WTC11 (cell line): ENCODE data around the gene PLEKHN1. TPM values are rescaled to one million over a fixed set of nuclear protein-coding genes. Genes with fewer than 3 reads are reported as not detected.
A peak's percentile ranks its signal among the peaks of the same experiment; 100 is the strongest.

ENCODE experiments used
- ATAC-seq: fragments of 200-7000 bp; cut with Tn5 transposase; 2 replicates; pipeline ENCODE4 v1.10.0; 2021; ENCODE audit warnings: mild to moderate bottlenecking, moderate library complexity
- CTCF ChIA-PET: fragments of 300-600 bp; sonication (Branson Sonifier 250); formaldehyde crosslinking; loops from one replicate; lab custom pipeline; 2021; ENCODE audit warnings: antibody characterized with exemption; lab: Charles Lee
- POLR2A ChIA-PET: fragments of 350-600 bp; sonication (Branson Sonifier 250); formaldehyde crosslinking; loops from one replicate; lab custom pipeline; 2021; ENCODE audit warnings: antibody characterized with exemption; lab: Charles Lee
- DNase-seq: peaks from one replicate; pipeline ENCODE4 v3.0.0; 2021; ENCODE audit warnings: low spot score
- H3K27ac Mint-ChIP-seq: 2 replicates; pipeline ENCODE4 v1.8.0; 2021; ENCODE audit warnings: mixed read lengths
- H3K27me3 Mint-ChIP-seq: 2 replicates; pipeline ENCODE4 v1.8.0; 2021; ENCODE audit warnings: low read depth, mild to moderate bottlenecking, moderate library complexity, mixed read lengths
- H3K36me3 Mint-ChIP-seq: 2 replicates; pipeline ENCODE4 v1.8.0; 2021; ENCODE audit warnings: mixed read lengths
- H3K4me1 Mint-ChIP-seq: 2 replicates; pipeline ENCODE4 v1.8.0; 2022; ENCODE audit warnings: mixed read lengths
- H3K4me3 Mint-ChIP-seq: 2 replicates; pipeline ENCODE4 v1.8.0; 2021; ENCODE audit warnings: mild to moderate bottlenecking, moderate library complexity, mixed read lengths
- H3K9me3 Mint-ChIP-seq: 2 replicates; pipeline ENCODE4 v1.8.0; 2021; ENCODE audit warnings: mixed read lengths
- ATF1 ChIP-seq: sonication (generic); formaldehyde crosslinking; IDR thresholded peaks from 2 replicates; pipeline ENCODE4 v1.8.1; 2023; ENCODE audit warnings: mild to moderate bottlenecking, moderate library complexity, missing genetic modification reagents
- CREB1 ChIP-seq: sonication (generic); formaldehyde crosslinking; IDR thresholded peaks from 2 replicates; pipeline ENCODE4 v1.8.0; 2023; ENCODE audit warnings: mild to moderate bottlenecking, missing genetic modification reagents
- CTCF ChIP-seq: fragments of 200-600 bp; IDR thresholded peaks from 2 replicates; pipeline ENCODE4 v1.8.0; 2022; ENCODE audit warnings: antibody characterized with exemption
- E2F5 ChIP-seq: sonication (generic); formaldehyde crosslinking; IDR thresholded peaks from 2 replicates; pipeline ENCODE4 v1.8.1; 2022; ENCODE audit warnings: mild to moderate bottlenecking, moderate library complexity, missing genetic modification reagents
- ELF4 ChIP-seq: sonication (generic); formaldehyde crosslinking; IDR thresholded peaks from 2 replicates; pipeline ENCODE4 v1.8.1; 2022; ENCODE audit warnings: low read depth, mild to moderate bottlenecking, moderate library complexity, missing genetic modification reagents
- GTF2I ChIP-seq: fragments of 250-450 bp; sonication (Bioruptor Pico); conservative IDR thresholded peaks from 2 replicates; pipeline ENCODE4 v1.4.0; 2021; ENCODE audit warnings: mild to moderate bottlenecking
- IRF1 ChIP-seq: sonication (generic); formaldehyde crosslinking; IDR thresholded peaks from 2 replicates; pipeline ENCODE4 v1.8.0; 2023; ENCODE audit warnings: missing genetic modification reagents
- IRF2 ChIP-seq: sonication (generic); formaldehyde crosslinking; IDR thresholded peaks from 2 replicates; pipeline ENCODE4 v1.8.0; 2022; ENCODE audit warnings: low read depth, missing genetic modification reagents, borderline replicate concordance
- NFE2L1 ChIP-seq: sonication (generic); formaldehyde crosslinking; IDR thresholded peaks from 2 replicates; pipeline ENCODE4 v1.8.1; 2023; ENCODE audit warnings: missing genetic modification reagents
- TEAD1 ChIP-seq: sonication (generic); formaldehyde crosslinking; IDR thresholded peaks from 2 replicates; pipeline ENCODE4 v1.8.0; 2022; ENCODE audit warnings: mild to moderate bottlenecking, missing genetic modification reagents
- TP53 ChIP-seq: sonication (generic); formaldehyde crosslinking; IDR thresholded peaks from 2 replicates; pipeline ENCODE4 v1.8.1; 2023; ENCODE audit warnings: mild to moderate bottlenecking, missing genetic modification reagents
- ZNF423 ChIP-seq: fragments of 250-450 bp; sonication (Bioruptor Pico); IDR thresholded peaks from 2 replicates; pipeline ENCODE4 v2.1.2; 2022; ENCODE audit warnings: mild to moderate bottlenecking, moderate library complexity
- ZNF425 ChIP-seq: fragments of 250-450 bp; sonication (Bioruptor Pico); conservative IDR thresholded peaks from 2 replicates; pipeline ENCODE4 v1.9.0; 2021; ENCODE audit warnings: mild to moderate bottlenecking
- total RNA-seq: library from RNA; stranded (reverse); gene quantifications from 3 replicates; pipeline ENCODE4 v1.2.3, GENCODE V29; 2021
- TF ChIP-seq, protein P1 (sequence below): fragments of 250-450 bp; sonication (Bioruptor Pico); IDR thresholded peaks from 2 replicates; pipeline ENCODE4 v1.9.0; 2021; ENCODE audit warnings: mild to moderate bottlenecking, borderline replicate concordance

The PLEKHN1 gene
- total RNA-seq, 1 experiment from 2014 or later: 3.4 TPM

GRCh38 chr1:961132-961669 lies 5.1 kb upstream of the PLEKHN1 start (continued):
- TF ChIP-seq CTCF (no peak), TP53 (CRISPR knock-in tag) (no peak), E2F5 (CRISPR knock-in tag) (no peak), IRF1 (CRISPR knock-in tag) (0 out of 2 replicates have a peak, but pooled peaks have one; percentile 16), ELF4 (CRISPR knock-in tag) (no peak), NFE2L1 (CRISPR knock-in tag) (0 out of 2 replicates have a peak, but pooled peaks have one; percentile 24), CREB1 (CRISPR knock-in tag) (0 out of 2 replicates have a peak, but pooled peaks have one; percentile 23), GTF2I (no peak)
- TF ChIP-seq, protein P1, sequence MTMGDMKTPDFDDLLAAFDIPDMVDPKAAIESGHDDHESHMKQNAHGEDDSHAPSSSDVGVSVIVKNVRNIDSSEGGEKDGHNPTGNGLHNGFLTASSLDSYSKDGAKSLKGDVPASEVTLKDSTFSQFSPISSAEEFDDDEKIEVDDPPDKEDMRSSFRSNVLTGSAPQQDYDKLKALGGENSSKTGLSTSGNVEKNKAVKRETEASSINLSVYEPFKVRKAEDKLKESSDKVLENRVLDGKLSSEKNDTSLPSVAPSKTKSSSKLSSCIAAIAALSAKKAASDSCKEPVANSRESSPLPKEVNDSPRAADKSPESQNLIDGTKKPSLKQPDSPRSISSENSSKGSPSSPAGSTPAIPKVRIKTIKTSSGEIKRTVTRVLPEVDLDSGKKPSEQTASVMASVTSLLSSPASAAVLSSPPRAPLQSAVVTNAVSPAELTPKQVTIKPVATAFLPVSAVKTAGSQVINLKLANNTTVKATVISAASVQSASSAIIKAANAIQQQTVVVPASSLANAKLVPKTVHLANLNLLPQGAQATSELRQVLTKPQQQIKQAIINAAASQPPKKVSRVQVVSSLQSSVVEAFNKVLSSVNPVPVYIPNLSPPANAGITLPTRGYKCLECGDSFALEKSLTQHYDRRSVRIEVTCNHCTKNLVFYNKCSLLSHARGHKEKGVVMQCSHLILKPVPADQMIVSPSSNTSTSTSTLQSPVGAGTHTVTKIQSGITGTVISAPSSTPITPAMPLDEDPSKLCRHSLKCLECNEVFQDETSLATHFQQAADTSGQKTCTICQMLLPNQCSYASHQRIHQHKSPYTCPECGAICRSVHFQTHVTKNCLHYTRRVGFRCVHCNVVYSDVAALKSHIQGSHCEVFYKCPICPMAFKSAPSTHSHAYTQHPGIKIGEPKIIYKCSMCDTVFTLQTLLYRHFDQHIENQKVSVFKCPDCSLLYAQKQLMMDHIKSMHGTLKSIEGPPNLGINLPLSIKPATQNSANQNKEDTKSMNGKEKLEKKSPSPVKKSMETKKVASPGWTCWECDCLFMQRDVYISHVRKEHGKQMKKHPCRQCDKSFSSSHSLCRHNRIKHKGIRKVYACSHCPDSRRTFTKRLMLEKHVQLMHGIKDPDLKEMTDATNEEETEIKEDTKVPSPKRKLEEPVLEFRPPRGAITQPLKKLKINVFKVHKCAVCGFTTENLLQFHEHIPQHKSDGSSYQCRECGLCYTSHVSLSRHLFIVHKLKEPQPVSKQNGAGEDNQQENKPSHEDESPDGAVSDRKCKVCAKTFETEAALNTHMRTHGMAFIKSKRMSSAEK (CRISPR knock-in tag): no peak

GRCh38 chr1:962381-963300 lies 3.6 kb upstream of the PLEKHN1 start:
- H3K27me3 Mint-ChIP-seq: peaks cover 19% of the 10 kb centered on the region
- no peak for TF ChIP-seq ZNF425
- no peak for TF ChIP-seq TEAD1 (CRISPR knock-in tag)
- no peak for TF ChIP-seq ATF1
- TF ChIP-seq IRF2: no peak
- TF ChIP-seq ZNF423 (CRISPR knock-in tag): no peak
- DNase-seq (no peak), ATAC-seq (no peak)
- no peak overlapping the region for H3K27ac Mint-ChIP-seq
- 0 out of 2 replicates have a peak, but pooled peaks cover 2% of the 10 kb centered on the region for H3K36me3 Mint-ChIP-seq
- H3K9me3 Mint-ChIP-seq: no peaks in the 10 kb centered on the region
- peaks cover 11% of the 10 kb centered on the region for H3K4me1 Mint-ChIP-seq
- ChIA-PET POLR2A (no interaction called here), CTCF (interaction anchor here (0.9 kb wide), 1 partner anchor 19 kb away, joined by 3 read pairs; no protein-coding TSS in a partner anchor)
- H3K4me3 Mint-ChIP-seq: peak overlapping the region; percentile 45
